ENCODE measurements around the gene MTPN.

- no peak for TF ChIP-seq FOXA1 (IDR thresholded peaks at IDR 0.05)
- TF ChIP-seq TARDBP (IDR thresholded peaks at IDR 0.05): no peak
- no peak for TF ChIP-seq BHLHE40 (IDR thresholded peaks at IDR 0.05; ENCODE audit: borderline replicate concordance)
- TF ChIP-seq ZNF384 (IDR thresholded peaks at IDR 0.05): no peak
- TF ChIP-seq SUZ12 (IDR thresholded peaks at IDR 0.05): no peak
- TF ChIP-seq NFRKB (IDR thresholded peaks at IDR 0.05): no peak
- TF ChIP-seq SP1 (IDR thresholded peaks at IDR 0.05): no peak
Measured at GRCh38 chr7:135956393-135956792, 20.8 kb downstream of the MTPN start.
